Measurements from ENCODE around the gene SLC24A3. TPM values are rescaled to one million over a fixed set of nuclear protein-coding genes. Genes with fewer than 3 reads are reported as not detected.

The SLC24A3 gene
- total RNA-seq (2014; rRNA removed; shearing (Covaris generic)): not detected in 2 replicates

DNA sequence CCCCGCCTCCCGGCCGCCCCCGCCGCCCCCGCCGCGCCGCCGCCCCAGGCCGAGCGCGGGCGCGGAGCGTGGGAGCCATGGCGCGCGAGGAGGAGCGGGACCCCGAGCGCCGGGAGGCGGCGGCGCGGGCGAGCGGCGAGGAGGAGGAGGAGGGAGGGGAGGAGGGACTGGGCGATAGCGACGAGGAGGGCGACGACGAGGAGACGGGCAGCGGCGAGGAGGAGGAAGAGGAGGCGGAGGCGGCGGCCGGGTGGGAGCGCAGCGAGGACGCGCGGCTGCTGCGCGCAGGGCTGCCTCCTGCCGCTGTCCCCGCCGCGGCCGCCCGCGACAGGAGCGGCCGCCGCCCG is at the start of gene SLC24A3:
TSS of gene SLC24A3 (plus strand) at position 174 of the 347 bp plus-strand sequence.
- no peak for DNase-seq (ENCODE audit: low spot score)

DNA sequence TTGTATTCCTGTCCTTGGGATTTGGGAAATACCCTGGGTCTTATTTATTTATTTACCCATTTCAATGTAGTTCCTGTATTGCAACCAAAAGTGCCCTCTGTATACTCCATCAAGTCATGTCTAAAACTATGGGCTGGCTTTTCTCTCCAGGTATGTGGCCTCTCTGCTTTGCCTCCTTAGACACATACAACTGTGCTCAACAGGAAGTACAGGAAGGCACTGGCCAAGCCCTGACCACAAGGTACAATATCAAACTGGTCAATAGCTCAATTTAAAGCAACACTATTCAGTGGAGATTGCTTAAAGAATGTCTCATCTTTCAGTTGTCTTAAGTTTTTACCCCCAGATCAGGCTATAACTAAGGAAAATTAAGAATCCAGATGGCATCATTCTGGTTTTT is 42.3 kb upstream of the SLC24A3 start:
- no peak for DNase-seq (ENCODE audit: low spot score)

DNA sequence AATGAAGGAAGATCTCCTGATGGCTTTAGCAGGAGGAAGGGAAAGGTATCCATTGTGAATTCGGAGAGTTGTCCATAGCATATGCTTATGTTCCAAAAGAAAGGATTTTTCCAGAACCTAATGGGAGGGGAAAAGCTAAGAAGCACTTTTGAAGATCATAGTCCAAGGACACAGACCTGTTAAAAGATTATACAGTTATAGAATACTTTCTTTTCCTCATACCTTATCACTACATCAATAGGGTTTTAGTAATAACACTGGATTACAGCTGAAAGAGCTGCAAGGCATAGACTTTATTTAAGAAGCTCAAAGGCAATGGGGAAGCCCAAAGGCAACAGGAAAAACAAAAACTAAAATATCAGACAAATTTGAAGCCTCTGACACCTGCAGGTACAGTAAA is 39.8 kb upstream of the SLC24A3 start:
- no peak for DNase-seq (ENCODE audit: low spot score)

DNA sequence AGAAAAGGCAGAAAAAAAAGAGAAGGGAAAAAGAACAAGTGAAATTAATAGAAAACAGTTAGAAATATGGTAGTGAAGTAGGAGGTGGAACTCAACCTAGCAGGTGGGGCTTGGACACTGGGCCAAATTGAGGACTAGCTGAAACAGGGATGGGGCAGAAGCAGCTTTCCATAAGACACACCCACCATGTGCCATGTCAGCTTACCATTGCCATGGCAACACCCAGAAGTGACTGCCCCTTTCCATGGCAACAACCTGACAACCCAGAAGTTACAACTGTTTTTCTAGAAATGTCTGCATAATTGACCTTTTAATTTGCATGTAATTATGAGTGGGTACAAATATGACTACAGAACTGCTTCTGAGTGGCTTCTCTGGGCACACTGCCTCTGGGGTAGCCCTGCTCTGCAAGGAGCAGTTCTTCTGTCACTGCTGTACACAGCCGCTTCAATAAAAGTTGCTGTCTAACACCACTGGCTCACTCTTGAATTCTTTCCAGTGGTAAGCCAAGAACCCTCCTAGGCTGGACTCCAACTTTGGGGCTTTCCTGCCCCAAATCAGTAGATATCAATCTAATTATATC is 35.9 kb upstream of the SLC24A3 start:
- no peak for DNase-seq (ENCODE audit: low spot score)

DNA sequence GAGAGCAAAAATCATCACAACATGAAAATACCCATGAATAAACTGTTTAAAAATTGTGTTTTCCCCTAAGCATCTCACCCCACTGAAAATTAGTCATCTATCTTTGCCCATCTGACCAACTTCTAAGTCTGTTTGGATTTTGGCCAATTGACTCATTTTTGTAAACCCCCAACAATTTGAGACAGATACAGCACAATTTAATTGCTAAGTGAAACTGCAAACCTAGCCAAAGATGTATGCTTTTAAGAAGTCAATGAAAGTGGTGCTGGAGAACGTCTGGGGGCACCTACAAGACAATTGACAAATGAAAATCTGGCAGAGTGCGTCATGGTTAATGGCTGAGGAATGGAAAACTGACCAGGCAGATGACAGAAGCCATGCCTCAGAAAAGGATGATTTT is 30.9 kb upstream of the SLC24A3 start:
- DNase-seq (ENCODE audit: low spot score): no peak

DNA sequence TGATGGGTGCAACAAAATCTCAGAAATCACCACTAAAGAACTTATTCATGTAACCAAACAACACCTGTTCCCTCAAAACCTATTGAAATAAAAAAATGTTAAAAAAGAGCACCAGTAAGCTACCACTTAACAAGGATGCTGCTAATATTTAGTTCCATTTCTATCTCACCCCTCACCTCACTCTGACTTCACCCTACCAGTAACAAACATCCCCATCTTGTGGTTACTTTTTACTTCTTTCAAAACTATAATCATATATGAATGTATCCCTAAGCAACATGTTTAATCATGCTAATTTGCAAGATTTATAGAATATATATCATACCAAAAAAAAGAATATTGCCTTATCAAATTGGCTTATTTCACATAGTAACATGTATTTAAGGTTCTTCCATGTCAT is 27.4 kb upstream of the SLC24A3 start:
- DNase-seq (ENCODE audit: low spot score): no peak

DNA sequence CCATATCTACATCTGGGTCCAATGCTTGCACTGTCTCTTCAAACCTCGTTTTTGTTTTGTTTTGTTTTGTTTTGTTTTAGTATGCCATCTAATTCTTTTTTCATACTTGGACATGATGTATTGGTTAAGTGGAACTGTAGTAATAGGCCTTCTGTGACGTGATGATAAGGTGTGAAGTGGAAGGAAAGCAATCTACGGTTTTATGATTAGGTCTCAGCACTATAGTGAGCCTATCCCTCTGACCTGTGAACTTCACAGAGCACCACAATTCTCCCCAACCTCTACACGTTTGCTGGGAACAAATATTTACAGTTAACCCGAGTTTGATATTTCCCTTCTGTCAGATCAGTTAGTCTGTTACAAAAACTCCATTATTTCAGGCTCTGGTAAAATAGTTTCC is 19.1 kb upstream of the SLC24A3 start:
- no peak for DNase-seq (ENCODE audit: low spot score)

DNA sequence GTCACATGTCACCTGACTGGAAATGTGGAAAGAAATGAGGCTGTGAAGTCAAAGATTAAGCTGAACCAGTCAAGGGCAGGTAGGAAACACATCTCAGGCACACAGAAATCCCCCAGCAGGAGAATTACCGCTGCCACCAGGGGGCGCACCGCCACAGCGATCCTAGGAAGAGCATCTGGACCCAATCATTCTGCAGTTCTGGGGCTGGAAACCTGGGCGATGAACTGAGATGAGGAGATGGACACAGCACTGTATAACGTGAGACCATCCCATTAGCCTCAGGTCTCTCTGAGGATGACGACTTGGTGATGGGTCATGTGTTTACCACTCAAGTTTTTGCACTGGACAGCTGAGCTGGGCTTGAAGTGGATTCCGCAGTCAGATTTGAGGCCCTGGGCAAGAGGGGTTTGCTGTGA is 6.5 kb upstream of the SLC24A3 start:
- DNase-seq (ENCODE audit: low spot score): peak; percentile 84

DNA sequence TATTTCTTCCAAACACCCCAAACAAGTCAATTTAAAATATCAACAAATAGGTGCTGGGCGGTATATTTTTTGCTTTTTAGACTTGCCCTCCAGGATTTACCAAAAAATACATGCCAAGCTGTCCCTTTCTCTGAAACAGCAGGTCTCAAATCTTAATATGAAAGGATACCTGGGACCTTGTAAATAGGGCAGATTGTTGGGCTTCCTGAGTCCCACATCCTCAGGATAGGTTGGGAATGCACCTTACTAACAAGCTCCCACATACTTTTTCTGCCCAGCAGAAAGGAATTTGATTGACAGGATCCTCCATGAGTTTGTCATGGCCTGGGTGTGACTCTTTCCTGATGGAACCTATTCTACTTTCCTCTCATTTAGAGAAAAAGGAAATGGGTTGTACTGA is 4.9 kb upstream of the SLC24A3 start:
- no peak for DNase-seq (ENCODE audit: low spot score)

DNA sequence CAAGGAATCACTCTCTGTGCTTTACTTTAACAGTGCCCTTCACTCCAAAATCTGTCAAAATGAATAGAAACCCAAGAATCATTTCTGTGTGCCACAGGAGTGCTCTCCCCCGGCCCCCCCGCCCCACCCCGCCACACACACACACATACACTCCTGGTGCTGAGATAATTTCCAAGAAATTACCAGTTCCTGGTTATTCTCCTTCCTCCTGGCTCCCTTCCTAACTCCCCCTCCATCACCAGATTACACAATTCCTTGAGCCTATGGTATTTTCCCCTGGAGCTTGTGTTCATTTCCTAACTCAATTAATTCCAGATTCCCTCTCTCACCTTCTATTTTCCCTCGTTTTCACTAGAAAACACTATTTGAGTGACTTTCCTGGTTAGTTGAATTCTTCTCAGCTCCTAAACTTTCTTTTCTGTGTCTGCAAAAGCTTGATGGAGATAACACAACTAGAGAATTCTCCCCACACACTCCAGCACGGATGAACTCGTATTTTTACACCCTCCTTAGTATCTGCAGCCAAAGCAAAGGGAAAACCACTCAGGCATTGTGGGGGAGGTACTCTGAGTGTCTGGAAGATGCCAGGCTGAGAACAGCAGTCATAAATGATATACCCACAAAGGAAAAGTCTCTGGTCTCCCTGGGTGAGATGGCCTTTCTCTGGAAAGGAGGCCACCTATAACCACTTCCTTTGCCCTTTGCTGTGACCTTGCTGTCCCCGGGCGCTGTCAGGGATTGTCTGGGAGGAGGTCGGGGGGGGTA is 1.9 kb upstream of the SLC24A3 start:
- DNase-seq (ENCODE audit: low spot score): no peak

DNA sequence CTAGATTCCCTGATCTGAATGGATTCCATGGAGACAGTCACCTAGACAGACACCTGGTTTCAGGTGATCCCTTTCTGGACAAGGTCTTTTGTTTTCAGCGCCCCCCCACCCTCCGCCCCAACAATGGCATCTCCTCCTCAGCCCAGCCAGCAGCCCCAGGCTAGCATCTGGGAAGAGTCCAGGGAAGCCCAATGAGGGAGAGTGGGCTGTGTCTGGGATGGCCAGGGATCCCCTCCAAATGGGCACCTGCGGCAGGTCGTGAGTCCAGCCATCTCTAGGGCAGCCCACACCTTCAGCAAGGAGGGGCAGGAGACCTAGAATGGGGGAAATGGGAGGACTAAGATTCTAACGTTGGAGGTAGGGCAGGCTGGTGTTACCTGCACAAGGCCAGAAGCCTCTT is 1.2 kb upstream of the SLC24A3 start:
- DNase-seq (ENCODE audit: low spot score): no peak

DNA sequence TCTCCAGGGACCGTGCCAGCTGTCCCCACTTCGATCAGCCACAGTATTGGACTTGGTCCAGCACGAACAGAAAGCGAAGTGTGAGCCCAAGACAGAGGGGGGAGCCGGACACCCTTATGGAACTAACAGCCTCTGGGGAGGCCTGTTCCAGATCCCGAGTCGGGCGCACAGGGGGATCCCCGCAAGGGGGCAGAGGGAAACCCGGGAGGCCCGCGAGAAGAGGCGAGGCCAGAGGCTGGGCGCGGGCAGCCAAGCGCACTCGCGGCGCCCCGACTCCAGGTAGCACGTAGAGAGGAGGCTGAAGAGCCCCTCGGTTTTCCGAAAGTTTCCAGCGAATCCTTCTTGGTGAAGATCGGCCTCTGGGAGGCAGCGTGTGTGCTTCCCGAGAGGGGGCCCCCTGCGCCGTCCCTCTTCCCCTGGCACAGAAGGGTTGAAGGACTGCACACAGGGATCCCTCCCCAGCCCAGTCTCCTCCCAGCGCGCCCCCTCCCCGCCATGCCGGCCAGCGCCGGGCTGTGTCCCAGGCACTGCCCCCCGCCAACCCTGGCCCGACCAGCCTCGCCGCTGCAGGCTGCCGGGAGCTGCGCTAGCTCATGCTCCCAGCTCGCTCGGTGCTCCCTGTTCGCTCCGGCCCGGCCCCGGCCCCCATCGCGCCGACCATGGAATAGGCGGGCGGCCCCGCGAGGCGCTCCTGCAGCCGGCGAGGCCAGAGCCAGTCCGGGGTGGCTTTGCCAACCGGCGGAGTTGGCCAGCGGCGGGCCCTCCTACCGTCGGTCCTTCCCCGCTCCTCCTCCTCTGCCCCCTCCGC is 577 bp upstream of the SLC24A3 start:
- DNase-seq (ENCODE audit: low spot score): no peak

DNA sequence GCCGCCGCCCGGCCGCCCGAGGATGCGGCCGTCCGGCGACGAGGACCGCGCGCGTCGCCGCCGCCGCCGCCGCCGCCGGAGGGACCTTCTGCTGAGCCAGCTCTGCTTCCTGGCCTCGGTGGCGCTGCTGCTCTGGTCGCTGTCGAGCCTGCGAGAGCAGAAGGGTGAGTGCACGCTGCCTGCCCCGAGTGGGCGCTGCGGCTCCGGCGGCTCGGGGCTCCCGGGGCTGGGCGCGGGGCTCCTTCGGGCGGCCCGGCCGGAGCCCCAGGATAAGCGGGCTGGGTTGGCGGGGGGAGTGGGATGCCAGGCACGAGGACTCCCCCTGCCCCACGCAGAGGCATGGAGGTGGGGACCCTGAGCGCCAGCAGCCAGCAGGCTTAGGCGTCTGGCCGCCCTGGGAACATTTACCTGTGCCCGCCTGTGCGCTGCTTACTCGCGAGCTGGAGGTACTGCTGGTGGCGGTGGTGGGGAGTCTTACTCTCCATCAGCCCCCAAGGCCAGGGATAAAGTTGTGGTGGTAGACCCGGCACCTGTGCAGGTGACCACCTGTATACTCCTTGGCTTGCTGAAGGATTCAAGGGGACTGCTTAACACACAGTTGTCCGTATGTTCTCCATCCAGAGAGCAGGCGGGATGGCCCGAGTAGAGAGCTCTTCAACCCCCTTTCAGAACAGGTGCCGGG is 520 bp downstream of the SLC24A3 start:
- no peak for DNase-seq (ENCODE audit: low spot score)

DNA sequence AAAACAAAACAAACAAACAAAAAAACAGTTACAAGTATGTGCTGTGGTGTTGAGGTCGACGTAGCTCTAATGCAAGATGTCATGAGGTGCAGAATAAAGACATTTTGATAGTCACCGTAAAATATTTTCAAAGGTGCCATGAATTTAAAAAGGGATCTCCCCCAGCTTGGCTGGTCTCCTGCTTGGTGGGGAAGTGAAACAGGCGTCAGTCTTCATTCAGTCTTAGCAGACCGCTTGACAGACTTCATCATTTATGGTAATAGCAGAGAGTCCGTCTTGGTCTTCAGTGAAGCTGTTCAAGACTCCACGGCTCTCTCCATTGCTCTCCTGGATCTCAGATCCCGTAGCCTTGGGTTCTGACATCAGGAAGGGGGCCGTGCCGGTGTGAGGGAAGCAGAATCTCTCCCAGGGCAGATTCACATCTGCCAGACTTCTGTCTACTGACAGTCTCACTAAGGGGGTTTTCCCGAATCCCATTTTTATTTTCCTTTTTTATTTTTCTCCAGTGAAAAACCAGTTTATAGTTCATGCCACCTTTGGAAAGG is 1.6 kb downstream of the SLC24A3 start:
- no peak for DNase-seq (ENCODE audit: low spot score)

DNA sequence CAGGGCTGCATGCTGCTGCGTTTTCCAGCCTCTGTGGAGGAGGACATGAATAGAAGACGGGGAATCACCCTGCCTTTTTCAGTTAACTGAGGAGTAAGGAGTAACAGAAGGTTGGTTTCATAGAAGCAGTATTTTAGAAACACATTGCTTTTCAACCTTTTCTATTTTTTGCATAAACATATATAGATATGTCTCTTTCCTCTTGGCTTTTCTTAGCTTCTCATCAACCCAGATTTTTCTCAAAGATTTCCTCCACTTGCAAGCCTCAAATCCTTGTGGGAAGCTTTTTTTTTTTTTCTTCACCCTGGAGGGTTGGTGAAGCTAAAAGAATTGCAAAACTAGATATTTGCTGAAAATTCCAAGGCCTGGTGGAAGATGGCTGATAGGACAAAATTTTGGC is 6.0 kb downstream of the SLC24A3 start:
- no peak for DNase-seq (ENCODE audit: low spot score)

DNA sequence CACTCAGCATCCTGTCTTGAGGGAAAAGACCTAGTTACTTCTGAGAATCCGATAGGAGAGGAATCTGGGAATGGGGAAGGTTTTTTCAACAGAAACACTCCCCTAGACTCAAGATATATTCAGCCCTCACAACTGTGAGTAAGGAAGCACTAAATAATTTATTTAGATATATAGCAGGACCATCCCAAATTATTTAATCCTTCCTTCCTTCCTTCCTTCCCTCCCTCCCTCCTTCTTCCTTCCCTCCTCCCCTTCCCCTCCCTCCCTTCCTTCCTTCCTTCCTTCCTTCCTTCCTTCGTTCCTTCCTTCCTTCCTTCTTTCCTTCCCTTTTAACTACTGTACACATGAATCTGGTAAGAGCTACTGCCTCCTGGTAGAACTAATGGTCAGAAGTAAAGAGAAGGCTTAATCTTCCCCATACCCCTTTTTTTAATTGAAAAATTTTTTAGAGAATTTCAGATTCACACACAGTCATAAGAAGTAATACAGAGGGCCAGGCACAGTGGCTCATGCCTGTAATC is 10.1 kb downstream of the SLC24A3 start:
- DNase-seq (ENCODE audit: low spot score): no peak

DNA sequence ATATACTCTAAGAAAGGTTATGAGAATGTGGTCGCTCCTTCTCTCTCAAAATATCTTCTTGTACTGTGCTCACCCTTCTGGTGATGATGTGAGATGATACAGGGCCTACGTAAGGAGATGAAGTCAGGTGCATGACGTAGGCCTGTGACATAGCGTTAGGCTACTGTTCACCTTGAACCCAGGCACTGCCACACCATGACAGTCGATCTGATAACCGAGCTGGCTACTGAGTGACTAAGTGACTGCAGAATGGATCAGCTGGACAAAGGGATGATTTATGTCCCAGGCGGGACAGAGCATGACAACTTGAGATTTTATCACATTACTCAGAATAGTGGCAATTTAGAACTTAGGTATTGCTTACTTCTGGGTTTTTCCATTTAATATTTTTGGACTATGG is 11.2 kb downstream of the SLC24A3 start:
- no peak for DNase-seq (ENCODE audit: low spot score)

DNA sequence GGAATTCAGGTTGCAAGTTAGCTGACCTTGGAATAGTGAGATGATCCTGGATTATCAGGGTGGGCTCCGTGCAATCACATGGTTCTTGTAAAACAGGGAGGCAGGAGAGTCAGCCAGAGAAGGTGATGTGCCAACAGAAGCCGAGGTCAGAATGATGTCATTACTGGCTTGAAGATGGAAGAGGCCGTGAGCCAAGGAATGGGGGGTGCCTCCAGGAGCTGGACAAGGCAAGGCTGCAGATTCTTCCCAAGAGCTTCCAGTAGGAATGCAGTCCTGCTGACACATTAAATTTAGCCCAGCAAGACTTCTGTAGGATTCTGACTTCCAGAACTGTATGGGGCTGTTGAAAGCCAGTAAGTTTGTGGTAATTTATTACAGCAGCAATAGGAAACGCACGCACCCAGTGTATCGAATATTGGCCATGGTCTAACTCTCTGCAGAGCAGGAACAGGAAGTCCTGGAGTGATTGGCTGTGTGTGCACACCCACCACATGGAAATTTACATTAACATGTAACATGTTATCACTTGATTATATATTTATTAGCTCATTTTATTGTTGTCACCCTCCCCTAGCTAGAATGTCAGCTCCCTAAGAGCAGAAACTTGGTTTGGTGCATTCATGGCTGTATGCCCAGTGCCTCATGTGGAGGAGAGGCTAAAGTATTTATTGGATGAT is 19.1 kb downstream of the SLC24A3 start:
- no peak for DNase-seq (ENCODE audit: low spot score)

DNA sequence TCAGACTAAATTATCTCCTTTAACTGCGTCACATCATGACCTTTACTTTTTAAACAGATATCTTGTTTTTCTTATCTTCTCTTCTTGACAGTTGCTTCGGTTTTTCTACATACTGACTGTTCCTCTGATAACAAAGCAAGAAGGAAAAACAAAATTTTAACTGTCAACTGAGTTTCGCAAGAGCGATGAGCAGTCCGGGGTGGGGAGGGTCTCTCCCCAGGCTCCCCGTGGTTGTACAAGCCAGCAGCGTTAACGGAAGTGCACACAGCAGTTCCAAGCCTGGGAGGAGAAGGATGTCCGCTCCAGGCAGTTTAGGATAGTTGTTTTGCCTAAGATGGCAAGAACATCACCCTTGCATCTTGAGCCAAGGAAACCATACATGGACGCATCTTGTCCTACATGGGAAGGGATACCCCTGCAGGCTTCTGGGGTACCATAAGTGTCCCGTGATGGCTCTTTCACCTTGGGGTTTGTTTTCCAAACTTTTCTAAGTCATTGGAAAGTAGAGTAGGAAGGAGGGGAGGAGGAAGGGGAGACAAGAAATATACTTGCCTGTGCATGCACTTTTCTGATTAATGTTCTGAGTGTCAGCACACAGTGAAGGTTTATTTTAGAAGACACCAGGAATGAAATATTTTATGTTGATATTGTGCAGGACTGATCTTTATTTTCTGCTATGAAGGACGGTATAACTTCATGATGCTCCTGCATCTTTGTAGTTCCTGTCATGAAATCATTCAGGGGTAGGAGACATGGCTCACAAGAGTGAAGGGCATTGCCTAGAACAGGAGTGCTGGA is 20.8 kb downstream of the SLC24A3 start:
- no peak for DNase-seq (ENCODE audit: low spot score)

DNA sequence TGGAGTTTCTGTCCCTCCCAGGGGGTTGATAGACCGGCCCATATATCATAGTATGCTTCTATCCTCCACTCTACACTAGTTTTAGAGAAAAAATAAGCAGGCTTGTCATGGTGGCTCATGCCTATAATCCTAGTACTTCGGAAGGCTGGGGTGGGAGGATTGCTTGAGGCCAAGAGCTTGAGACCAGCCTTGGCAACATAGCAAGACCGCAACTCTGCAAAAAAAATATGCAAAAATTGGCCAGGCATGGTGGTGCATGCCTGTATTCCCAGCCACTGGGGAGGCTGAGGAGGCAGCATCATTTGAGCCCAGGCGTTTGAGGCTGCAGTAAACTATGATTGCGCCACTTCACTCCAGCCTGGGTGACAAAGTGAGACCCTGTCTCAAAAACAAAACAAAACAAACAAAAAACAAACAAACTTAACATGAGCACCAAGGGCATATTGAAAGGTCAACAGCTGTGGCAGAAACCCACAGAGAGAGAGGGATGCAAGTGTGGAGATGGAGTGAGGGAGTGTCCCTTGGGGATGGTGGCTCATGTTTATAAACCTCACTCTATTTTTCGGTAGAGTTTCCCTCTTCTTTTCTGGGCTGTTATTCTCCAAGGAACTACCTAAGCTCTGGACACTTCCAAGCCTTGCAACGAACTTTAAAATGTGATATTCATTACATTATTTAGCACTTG is 24.1 kb downstream of the SLC24A3 start:
- no peak for DNase-seq (ENCODE audit: low spot score)
